GM18868 (cell line): Measurements from ENCODE around the gene IFIT3.

Experiments
- ATAC-seq: cut with Tn5 transposase; IDR thresholded peaks from one replicate; pipeline ENCODE4 v1.9.1; 2021; ENCODE audit warnings: mild to moderate bottlenecking, moderate library complexity; ENCODE audit not compliant: unreplicated experiment

The IFIT3 gene

GRCh38 chr10:89351780-89352597 lies 24.2 kb downstream of the IFIT3 start:
- no peak for ATAC-seq

- no peak for ATAC-seq
These were observed 25.0 kb downstream of the IFIT3 start for GRCh38 chr10:89352802-89353201.

GRCh38 chr10:89355394-89355931 lies 27.7 kb downstream of the IFIT3 start:
- ATAC-seq, result no peak

GRCh38 chr10:89357096-89357495 lies 29.3 kb downstream of the IFIT3 start:
- no peak for ATAC-seq

GRCh38 chr10:89357975-89358374 lies 30.2 kb downstream of the IFIT3 start:
- no peak for ATAC-seq

GRCh38 chr10:89360157-89360556 lies 32.4 kb downstream of the IFIT3 start:
- no peak for ATAC-seq

GRCh38 chr10:89362929-89363328 lies 35.1 kb downstream of the IFIT3 start:
- ATAC-seq, result no peak

GRCh38 chr10:89363729-89364442 lies 36.1 kb downstream of the IFIT3 start:
- peak; percentile 38 for ATAC-seq

- peak; percentile 36 for ATAC-seq
These were observed 36.7 kb downstream of the IFIT3 start for GRCh38 chr10:89364531-89364930.

- peak; percentile 70 for ATAC-seq
These were observed 39.7 kb downstream of the IFIT3 start for GRCh38 chr10:89367529-89367928.

- no peak for ATAC-seq
These were observed 40.3 kb downstream of the IFIT3 start for GRCh38 chr10:89368129-89368528.

- no peak for ATAC-seq
These were observed 41.6 kb downstream of the IFIT3 start for GRCh38 chr10:89369156-89370105.

- no peak for ATAC-seq
These were observed 43.3 kb downstream of the IFIT3 start for GRCh38 chr10:89371079-89371478.

GRCh38 chr10:89371987-89372386 lies 44.2 kb downstream of the IFIT3 start:
- no peak for ATAC-seq

- ATAC-seq, result no peak
These were observed 46.3 kb downstream of the IFIT3 start for GRCh38 chr10:89373916-89374711.

- no peak for ATAC-seq
These were observed 46.9 kb downstream of the IFIT3 start for GRCh38 chr10:89374713-89375141.

- no peak for ATAC-seq
These were observed 50.2 kb downstream of the IFIT3 start, which contains the start of gene IFIT1B for GRCh38 chr10:89377705-89378637. TSS of gene IFIT1B (plus strand) at chr10:89378056. CDS start at chr10:89378136, 80 bp downstream.

- no peak for ATAC-seq
These were observed 51.3 kb downstream of the IFIT3 start for GRCh38 chr10:89379103-89379502.

- ATAC-seq, result no peak
These were observed 55.0 kb downstream of the IFIT3 start for GRCh38 chr10:89382757-89383156.
